HepG2 (cell line): ENCODE results near the gene WDR83. TPM values are rescaled to one million over a fixed set of nuclear protein-coding genes. Genes with fewer than 3 reads are reported as not detected.
A peak's percentile ranks its signal among the peaks of the same experiment; 100 is the strongest.

Experiments
- ARNTL ChIP-seq: sonication (generic); formaldehyde crosslinking; IDR thresholded peaks from 2 replicates; pipeline ENCODE4 v1.4.0; 2020; ENCODE audit warnings: mild to moderate bottlenecking, missing genetic modification reagents
- CERS6 ChIP-seq: sonication (generic); formaldehyde crosslinking; IDR thresholded peaks from 2 replicates; pipeline ENCODE4 v1.5.0; 2020; ENCODE audit warnings: missing genetic modification reagents
- HINFP ChIP-seq: sonication (generic); formaldehyde crosslinking; IDR thresholded peaks from 2 replicates; pipeline ENCODE4 v1.4.0; 2020; ENCODE audit warnings: low read depth, mild to moderate bottlenecking, missing genetic modification reagents
- HMG20B ChIP-seq: conservative IDR thresholded peaks from 2 replicates; pipeline ENCODE4 v1.6.1; 2016; ENCODE audit warnings: missing genetic modification reagents, missing compliant biosample characterization
- HNRNPLL ChIP-seq: fragments of 200-400 bp; formaldehyde crosslinking; IDR thresholded peaks from 2 replicates; pipeline ENCODE4 v1.6.1; 2017; ENCODE audit warnings: mild to moderate bottlenecking, low read depth, low read length; ENCODE audit not compliant: poor library complexity, severe bottlenecking
- KLF6 ChIP-seq: IDR thresholded peaks from 2 replicates; pipeline ENCODE4 v1.8.0; 2016; ENCODE audit warnings: missing biosample characterization, missing genetic modification reagents
- MLXIP ChIP-seq: sonication (generic); formaldehyde crosslinking; IDR thresholded peaks from 2 replicates; pipeline ENCODE4 v1.9.0; 2021; ENCODE audit warnings: missing genetic modification reagents, borderline replicate concordance
- SP1 ChIP-seq, 2 experiments: fragments of 450-650 bp in 1 of 2; sonication (generic) in 1 of 2; formaldehyde crosslinking in 1 of 2; IDR thresholded peaks; 2 replicates each; pipeline versions ENCODE4 v1.4.0 to v1.6.1; 2016 to 2020; ENCODE audit warnings: missing genetic modification reagents in 1 of 2
- THAP9 ChIP-seq: sonication (generic); formaldehyde crosslinking; IDR thresholded peaks from 2 replicates; pipeline ENCODE4; 2020; ENCODE audit warnings: missing genetic modification reagents, mild to moderate bottlenecking, borderline replicate concordance
- ZBTB42 ChIP-seq: sonication (generic); formaldehyde crosslinking; IDR thresholded peaks from 2 replicates; pipeline ENCODE4 v1.5.0; 2020; ENCODE audit warnings: mild to moderate bottlenecking, missing genetic modification reagents
- ZBTB7A ChIP-seq: sonication (generic); formaldehyde crosslinking; IDR thresholded peaks from 2 replicates; pipeline ENCODE4 v1.8.0; 2022; ENCODE audit warnings: mild to moderate bottlenecking, missing genetic modification reagents
- ZMAT5 ChIP-seq: sonication (generic); formaldehyde crosslinking; IDR thresholded peaks from 2 replicates; pipeline ENCODE4 v1.5.0; 2020; ENCODE audit warnings: mild to moderate bottlenecking, low read depth, missing genetic modification reagents, borderline replicate concordance
- ZNF414 ChIP-seq: sonication (generic); formaldehyde crosslinking; IDR thresholded peaks from 2 replicates; pipeline ENCODE4 v1.5.0; 2020; ENCODE audit warnings: missing genetic modification reagents
- ZNF660 ChIP-seq: sonication (generic); formaldehyde crosslinking; IDR thresholded peaks from 2 replicates; pipeline ENCODE4 v1.5.1; 2020; ENCODE audit warnings: mild to moderate bottlenecking, low read depth, missing genetic modification reagents, borderline replicate concordance
- ZNF83 ChIP-seq: sonication (generic); formaldehyde crosslinking; IDR thresholded peaks from 2 replicates; pipeline ENCODE4 v1.4.0; 2020; ENCODE audit warnings: missing genetic modification reagents, mild to moderate bottlenecking, borderline replicate concordance
- polyA plus RNA-seq, 8 experiments: library from polyadenylated mRNA; depleted of rRNA in 3 of 8; stranded (reverse) in 7 of 8; unstranded in 1 of 8; fragments of >200 nt; fragmentation: Illumina TruSeq in 4 of 8; extraction: Trizol in 4 of 8; gene quantifications; 2 replicates each; pipeline versions ENCODE4 v1.2.1 to v1.2.3, GENCODE V29; 2011 to 2016; ENCODE audit warnings: low read depth in 4 of 8, missing spikeins in 1 of 8, mixed read lengths in 1 of 8; ENCODE audit not compliant: insufficient read depth in 1 of 8
- total RNA-seq, 5 experiments: library from RNA; depleted of rRNA; stranded (reverse); fragments of >200 nt; fragmentation: Illumina TruSeq; extraction: Trizol; gene quantifications; 2 replicates each; pipeline ENCODE4 v1.2.3, GENCODE V29; 2016; ENCODE audit warnings: low read depth in 1 of 5

The WDR83 gene
- total and polyA plus RNA-seq, 2 of the 13 experiments (the other 11 are each of a cell fraction or from before 2014, with no cell fraction given) = 4.5 to 10.7 TPM

GRCh38 chr19:12722566-12723380 is 56.2 kb downstream of the WDR83 start (continued):
- TF ChIP-seq THAP9 (no peak), ZBTB7A (CRISPR knock-in tag) (no peak), ARNTL (peak; percentile 94), CERS6 (no peak), ZNF83 (CRISPR knock-in tag) (no peak), ZNF660 (CRISPR knock-in tag) (no peak), HMG20B (CRISPR knock-in tag) (no peak), KLF6 (CRISPR knock-in tag) (0 out of 2 replicates have a peak, but pooled peaks have one; percentile 44), MLXIP (CRISPR knock-in tag) (no peak), ZMAT5 (CRISPR knock-in tag) (no peak), ZBTB42 (CRISPR knock-in tag) (no peak), HNRNPLL (peak; percentile 26), HINFP (CRISPR knock-in tag) (0 out of 2 replicates have a peak, but pooled peaks have one; percentile 56), SP1 (IDR thresholded peaks at IDR 0.05) (no peak), SP1 (CRISPR knock-in tag; IDR thresholded peaks at IDR 0.05) (0 out of 2 replicates have a peak, but pooled peaks have one; percentile 25), ZNF414 (CRISPR knock-in tag) (no peak)
